H9 (cell line): Measurements from ENCODE around the gene PAXX. TPM values are rescaled to one million over a fixed set of nuclear protein-coding genes. Genes with fewer than 3 reads are reported as not detected.

ENCODE experiments used
- DNase-seq: peaks from one replicate; pipeline ENCODE4 v3.0.0-alpha.2; 2017
- H2AFZ ChIP-seq: one replicate; pipeline ENCODE4 v1.6.1; 2013; ENCODE audit warnings: mild to moderate bottlenecking, low read length, control low read depth, moderate library complexity
- H2AK5ac ChIP-seq: 2 replicates; pipeline ENCODE4 v1.6.1; 2013; ENCODE audit warnings: low read length, control low read depth, mixed read lengths; ENCODE audit not compliant: insufficient read length
- H2BK120ac ChIP-seq: one replicate; pipeline ENCODE4 v1.6.1; 2013; ENCODE audit warnings: low read depth, mild to moderate bottlenecking, low read length, control low read depth, inconsistent platforms; ENCODE audit not compliant: poor library complexity, severe bottlenecking
- H2BK12ac ChIP-seq: 2 replicates; pipeline ENCODE4 v1.6.1; 2013; ENCODE audit warnings: low read length, control low read depth, mixed read lengths, low read depth; ENCODE audit not compliant: insufficient read length
- H2BK15ac ChIP-seq: 2 replicates; pipeline ENCODE4 v1.6.1; 2013; ENCODE audit warnings: low read depth, low read length, control low read depth
- H2BK20ac ChIP-seq: one replicate; pipeline ENCODE4 v1.6.1; 2013; ENCODE audit warnings: low read depth, mild to moderate bottlenecking, low read length, control low read depth, inconsistent platforms; ENCODE audit not compliant: poor library complexity, severe bottlenecking
- H2BK5ac ChIP-seq: 2 replicates; pipeline ENCODE4 v1.6.1; 2013; ENCODE audit warnings: low read length, control low read depth, mixed read lengths; ENCODE audit not compliant: insufficient read length
- H3K14ac ChIP-seq: 2 replicates; pipeline ENCODE4 v1.6.1; 2013; ENCODE audit warnings: low read length, control low read depth; ENCODE audit not compliant: insufficient read depth
- H3K18ac ChIP-seq: 2 replicates; pipeline ENCODE4 v1.6.1; 2013; ENCODE audit warnings: low read depth, mild to moderate bottlenecking, mixed read lengths, low read length, control low read depth; ENCODE audit not compliant: insufficient read length
- H3K23ac ChIP-seq: 2 replicates; pipeline ENCODE4 v1.6.1; 2013; ENCODE audit warnings: low read length, control low read depth, mixed read lengths, low read depth; ENCODE audit not compliant: insufficient read length
- H3K23me2 ChIP-seq: 2 replicates; pipeline ENCODE4 v1.6.1; 2013; ENCODE audit warnings: low read depth, mild to moderate bottlenecking, mixed read lengths, low read length, control low read depth; ENCODE audit not compliant: insufficient read length, poor library complexity, severe bottlenecking
- H3K27ac ChIP-seq: 2 replicates; pipeline ENCODE4 v1.5.1; 2013; ENCODE audit warnings: low read length, control low read depth, mixed read lengths, low read depth; ENCODE audit not compliant: insufficient read length
- H3K27me3 ChIP-seq: 2 replicates; pipeline ENCODE4 v1.6.1; 2013; ENCODE audit warnings: low read length, control low read depth, inconsistent platforms; ENCODE audit not compliant: insufficient read depth
- H3K4ac ChIP-seq: 2 replicates; pipeline ENCODE4 v1.6.1; 2013; ENCODE audit warnings: low read depth, mild to moderate bottlenecking, control low read depth, inconsistent platforms, low read length, moderate library complexity
- H3K4me1 ChIP-seq: 2 replicates; pipeline ENCODE4 v1.6.1; 2013; ENCODE audit warnings: low read length, control low read depth, inconsistent platforms; ENCODE audit not compliant: insufficient read depth
- H3K4me2 ChIP-seq: 2 replicates; pipeline ENCODE4 v1.6.1; 2013; ENCODE audit warnings: low read length, control low read depth, mixed read lengths; ENCODE audit not compliant: insufficient read length, insufficient read depth
- H3K56ac ChIP-seq: 2 replicates; pipeline ENCODE4 v1.6.1; 2013; ENCODE audit warnings: low read depth, mild to moderate bottlenecking, mixed read lengths, low read length, control low read depth; ENCODE audit not compliant: insufficient read length
- H3K79me1 ChIP-seq: 2 replicates; pipeline ENCODE4 v1.6.1; 2013; ENCODE audit warnings: low read depth, mild to moderate bottlenecking, moderate library complexity, low read length, control low read depth, inconsistent platforms; ENCODE audit not compliant: insufficient read depth, poor library complexity, severe bottlenecking
- H3K79me2 ChIP-seq: 2 replicates; pipeline ENCODE4 v1.6.1; 2013; ENCODE audit warnings: low read length, control low read depth, inconsistent platforms; ENCODE audit not compliant: insufficient read depth
- H3K9ac ChIP-seq: 2 replicates; pipeline ENCODE4 v1.6.1; 2013; ENCODE audit warnings: low read length, control low read depth, mixed read lengths; ENCODE audit not compliant: insufficient read length; ENCODE audit errors: extremely low read depth
- H3K9me3 ChIP-seq: one replicate; pipeline ENCODE4 v1.6.1; 2013; ENCODE audit warnings: low read depth, low read length, inconsistent platforms; ENCODE audit not compliant: control insufficient read depth
- H3T11ph ChIP-seq: one replicate; pipeline ENCODE4 v1.6.1; 2013; ENCODE audit warnings: mild to moderate bottlenecking, low read length, control low read depth, inconsistent platforms
- H4K20me1 ChIP-seq: one replicate; pipeline ENCODE4 v1.6.1; 2013; ENCODE audit not compliant: control insufficient read depth, insufficient read length, insufficient read depth
- H4K5ac ChIP-seq: 2 replicates; pipeline ENCODE4 v1.6.1; 2013; ENCODE audit warnings: low read depth, mild to moderate bottlenecking, mixed read lengths, low read length, control low read depth; ENCODE audit not compliant: insufficient read length
- H4K8ac ChIP-seq: replicated peaks from 2 replicates; pipeline ENCODE4 v1.6.1; 2013; ENCODE audit warnings: low read length, control low read depth, mixed read lengths, low read depth; ENCODE audit not compliant: insufficient read length
- H4K91ac ChIP-seq: 2 replicates; pipeline ENCODE4 v1.6.1; 2013; ENCODE audit warnings: low read depth, mild to moderate bottlenecking, moderate library complexity, mixed read lengths, low read length, control low read depth; ENCODE audit not compliant: insufficient read length
- H3K27ac Mint-ChIP-seq, 3 experiments: 2 replicates in 2 of 3; 3 replicates in 1 of 3; pipeline ENCODE4 v1.8.0; 2020 to 2021; ENCODE audit warnings: mixed read lengths in 3 of 3, mild to moderate bottlenecking in 1 of 3, moderate library complexity in 1 of 3
- H3K27me3 Mint-ChIP-seq: 2 replicates; pipeline ENCODE4 v1.8.0; 2021; ENCODE audit warnings: low read depth, mild to moderate bottlenecking, moderate library complexity, mixed read lengths
- H3K36me3 Mint-ChIP-seq, 3 experiments: 2 replicates in 2 of 3; 3 replicates in 1 of 3; pipeline ENCODE4 v1.8.0; 2020 to 2021; ENCODE audit warnings: low read depth in 3 of 3, mixed read lengths in 3 of 3; ENCODE audit not compliant: insufficient read depth in 1 of 3
- H3K4me1 Mint-ChIP-seq, 2 experiments: 2 replicates each; pipeline ENCODE4 v1.8.0; 2020; ENCODE audit warnings: mixed read lengths in 2 of 2
- H3K4me3 Mint-ChIP-seq, 2 experiments: 2 replicates in 1 of 2; 3 replicates in 1 of 2; pipeline ENCODE4 v1.8.0; 2020 to 2021; ENCODE audit warnings: mild to moderate bottlenecking in 2 of 2, mixed read lengths in 2 of 2, moderate library complexity in 1 of 2
- H3K9me3 Mint-ChIP-seq, 2 experiments: 2 replicates in 1 of 2; 3 replicates in 1 of 2; pipeline ENCODE4 v1.8.0; 2020; ENCODE audit warnings: mild to moderate bottlenecking in 2 of 2, mixed read lengths in 2 of 2, moderate library complexity in 1 of 2
- CTCF ChIP-seq: fragments of 200-600 bp; sonication (generic); conservative IDR thresholded peaks from 3 replicates; pipeline ENCODE4 v1.8.0; 2021; ENCODE audit warnings: antibody characterized with exemption, mild to moderate bottlenecking
- WGBS: extraction: QIAGEN DNeasy Blood & Tissue Kit; methylation state at CpG from one replicate; pipeline ENCODE4 v1.1.7; 2013; ENCODE audit warnings: missing lambda C conversion rate, low lambda C conversion rate, mixed read lengths; ENCODE audit not compliant: insufficient read length; ENCODE audit errors: extremely low coverage; 5-methylcytosine and 5-hydroxymethylcytosine counted together
- total RNA-seq: library from RNA; stranded (reverse); gene quantifications from 2 replicates; pipeline ENCODE4 v1.2.1, GENCODE V29; 2021

The PAXX gene
- total RNA-seq, 1 experiment from 2014 or later, result 51.2 TPM

- no peak overlapping the region for H3K4me2 ChIP-seq
- no CpG with 5 or more reads among the region's 12 CpGs for WGBS
- H3K9me3 Mint-ChIP-seq, result no peaks in the 10 kb centered on the region
- H3K9ac ChIP-seq, result no peak overlapping the region
- H2BK120ac ChIP-seq, result no peak overlapping the region
- no peak overlapping the region for H2BK15ac ChIP-seq
- H3T11ph ChIP-seq, result no peak overlapping the region
- no peaks in the 10 kb centered on the region for H4K20me1 ChIP-seq
- peaks cover 2% of the 10 kb centered on the region; the same call in 1 of the 2 replicates for H3K4me1 ChIP-seq
- no peak overlapping the region for H3K27ac ChIP-seq
- H2BK12ac ChIP-seq, result no peak overlapping the region
- no peak overlapping the region for H4K5ac ChIP-seq
- no peak overlapping the region for H4K91ac ChIP-seq
- peaks cover 7 to 15% of the 10 kb centered on the region in 2 experiments for H3K4me1 Mint-ChIP-seq
- no peaks in the 10 kb centered on the region for H3K79me2 ChIP-seq
- no peak overlapping the region for H3K14ac ChIP-seq
- H3K9me3 ChIP-seq, result no peaks in the 10 kb centered on the region
- no peak overlapping the region for H2BK5ac ChIP-seq
- no peak overlapping the region for H2BK20ac ChIP-seq
- H3K18ac ChIP-seq, result no peak overlapping the region
- no peaks in the 10 kb centered on the region for H3K79me1 ChIP-seq
- no peak for TF ChIP-seq CTCF
- no peaks in the 10 kb centered on the region for H3K27me3 ChIP-seq
- H2AFZ ChIP-seq, result no peak overlapping the region
- no peak overlapping the region for H3K27ac Mint-ChIP-seq
- no peaks in the 10 kb centered on the region for H3K23me2 ChIP-seq
- H3K27me3 Mint-ChIP-seq, result peaks cover 17% of the 10 kb centered on the region
- no peak overlapping the region for H3K23ac ChIP-seq
- no peak for DNase-seq
- H3K36me3 Mint-ChIP-seq, result no peaks in the 10 kb centered on the region
- H3K56ac ChIP-seq, result no peak overlapping the region
- H4K8ac ChIP-seq, result no peak overlapping the region
- no peak overlapping the region for H3K4me3 Mint-ChIP-seq
- no peak overlapping the region for H2AK5ac ChIP-seq
- H3K4ac ChIP-seq, result no peak overlapping the region
These were observed 28.5 kb upstream of the PAXX start for GRCh38 chr9:136963751-136964150.
